MM.1S (cell line): ENCODE measurements around the gene TATDN2.

ENCODE experiments used
- DNase-seq: peaks from one replicate; pipeline ENCODE4 v3.0.0-alpha.2; 2015
- H2AFZ ChIP-seq: fragments of 300-600 bp; sonication (generic); 2 replicates; pipeline ENCODE4 v1.6.0; 2016; ENCODE audit warnings: antibody characterized with exemption, low read length
- H3F3A ChIP-seq: fragments of 300-600 bp; sonication (generic); 2 replicates; pipeline ENCODE4 v1.6.1; 2016; ENCODE audit warnings: mild to moderate bottlenecking, antibody characterized with exemption, low read length, moderate library complexity, mixed read lengths; ENCODE audit not compliant: insufficient read depth
- H3K27ac ChIP-seq: fragments of 300-600 bp; sonication (generic); 2 replicates; pipeline ENCODE4 v1.5.1; 2016; ENCODE audit warnings: mild to moderate bottlenecking, low read length
- H3K27me3 ChIP-seq: fragments of 300-600 bp; sonication (generic); replicated peaks from 2 replicates; pipeline ENCODE4 v1.6.0; 2016; ENCODE audit warnings: low read length; ENCODE audit not compliant: insufficient read depth
- H3K36me3 ChIP-seq: fragments of 300-600 bp; sonication (generic); replicated peaks from 2 replicates; pipeline ENCODE4 v1.6.1; 2016; ENCODE audit warnings: mild to moderate bottlenecking, low read length, mixed read lengths; ENCODE audit not compliant: insufficient read depth
- H3K4me1 ChIP-seq: fragments of 300-600 bp; sonication (generic); 2 replicates; pipeline ENCODE4 v1.6.1; 2016; ENCODE audit warnings: low read length, mixed read lengths
- H3K4me2 ChIP-seq: fragments of 300-600 bp; sonication (generic); 2 replicates; pipeline ENCODE4 v1.6.0; 2016; ENCODE audit warnings: low read depth, low read length
- H3K4me3 ChIP-seq: fragments of 300-600 bp; sonication (generic); 2 replicates; pipeline ENCODE4 v1.5.1; 2016; ENCODE audit warnings: low read length, mixed read lengths
- H3K79me2 ChIP-seq: fragments of 300-600 bp; sonication (generic); 2 replicates; pipeline ENCODE4 v1.6.1; 2016; ENCODE audit warnings: mixed run types, low read length, mixed read lengths
- H3K9ac ChIP-seq: fragments of 300-600 bp; sonication (generic); 2 replicates; pipeline ENCODE4 v1.6.1; 2016; ENCODE audit warnings: low read length, mixed read lengths
- H3K9me2 ChIP-seq: fragments of 300-600 bp; sonication (generic); replicated peaks from 2 replicates; pipeline ENCODE4 v1.6.1; 2016; ENCODE audit warnings: mild to moderate bottlenecking, low read length, mixed read lengths; ENCODE audit not compliant: insufficient read depth
- H3K9me3 ChIP-seq: fragments of 300-600 bp; sonication (generic); replicated peaks from 2 replicates; pipeline ENCODE4 v1.6.1; 2016; ENCODE audit warnings: mild to moderate bottlenecking, low read length, mixed read lengths; ENCODE audit not compliant: insufficient read depth
- H4K20me1 ChIP-seq: fragments of 300-600 bp; sonication (generic); 2 replicates; pipeline ENCODE4 v1.6.1; 2016; ENCODE audit warnings: mild to moderate bottlenecking, low read length, moderate library complexity, mixed read lengths; ENCODE audit not compliant: insufficient read depth
- CTCF ChIP-seq: fragments of 300-600 bp; sonication (generic); IDR thresholded peaks from 2 replicates; pipeline ENCODE4 v1.5.1; 2016; ENCODE audit warnings: antibody characterized with exemption, low read length, mixed read lengths
- EZH2 ChIP-seq: fragments of 300-600 bp; sonication (generic); optimal IDR thresholded peaks from 2 replicates; pipeline ENCODE3; 2017; ENCODE audit warnings: low read depth, mild to moderate bottlenecking, antibody characterized with exemption, low read length, mixed read lengths
- EZH2phosphoT487 ChIP-seq: fragments of 300-600 bp; sonication (generic); IDR thresholded peaks from 2 replicates; pipeline ENCODE4 v1.6.1; 2018; ENCODE audit warnings: antibody characterized with exemption, low read length

Gene TATDN2

GRCh38 chr3:10329495-10330015, 81.3 kb downstream of the TATDN2 start:
- no peak for TF ChIP-seq EZH2
- no peaks in the 10 kb centered on the region for H3K36me3 ChIP-seq
- peaks cover 76% of the 10 kb centered on the region for H3K27me3 ChIP-seq
- H4K20me1 ChIP-seq, result no peaks in the 10 kb centered on the region
- H3F3A ChIP-seq, result no peaks in the 10 kb centered on the region
- DNase-seq, result no peak
- H3K9ac ChIP-seq, result no peak overlapping the region
- no peaks in the 10 kb centered on the region for H3K9me3 ChIP-seq
- H3K79me2 ChIP-seq, result no peaks in the 10 kb centered on the region
- H3K4me1 ChIP-seq, result no peaks in the 10 kb centered on the region
- no peak overlapping the region for H2AFZ ChIP-seq
- H3K4me3 ChIP-seq, result no peak overlapping the region
- no peak overlapping the region for H3K4me2 ChIP-seq
- H3K9me2 ChIP-seq, result no peaks in the 10 kb centered on the region
- no peak overlapping the region for H3K27ac ChIP-seq

GRCh38 chr3:10330319-10330718, 82.1 kb downstream of the TATDN2 start:
- Histone ChIP-seq H4K20me1 (no peaks in the 10 kb centered on the region), H3K9me3 (no peaks in the 10 kb centered on the region), H3K9me2 (no peaks in the 10 kb centered on the region), H2AFZ (no peak overlapping the region), H3K4me2 (no peak overlapping the region), H3K4me3 (no peak overlapping the region), H3F3A (no peaks in the 10 kb centered on the region), H3K27me3 (peaks cover 69% of the 10 kb centered on the region), H3K4me1 (no peaks in the 10 kb centered on the region), H3K9ac (no peak overlapping the region), H3K79me2 (no peaks in the 10 kb centered on the region), H3K36me3 (no peaks in the 10 kb centered on the region), H3K27ac (no peak overlapping the region)
- DNase-seq, result no peak
- no peak for TF ChIP-seq EZH2phosphoT487
- no peak for TF ChIP-seq CTCF
- TF ChIP-seq EZH2, result no peak
